Activated naive CD4-positive, alpha-beta T cell treated with anti-CD3 and anti-CD28 coated beads for 36 hours (primary cell): ENCODE measurements around the gene PPP1R1B. TPM values are rescaled to one million over a fixed set of nuclear protein-coding genes. Genes with fewer than 3 reads are reported as not detected.

ENCODE experiments used
- CTCF ChIA-PET: fragments of 350-600 bp; sonication (Branson Sonifier 250); formaldehyde crosslinking; loops from one replicate; lab custom pipeline; 2021; ENCODE audit warnings: antibody characterized with exemption; lab: Charles Lee
- DNase-seq: peaks from one replicate; pipeline ENCODE4 v3.0.0-alpha.2; 2020
- H3K27ac Mint-ChIP-seq: one replicate; pipeline ENCODE4 v1.8.0; 2021; ENCODE audit warnings: mild to moderate bottlenecking, mixed read lengths
- H3K27me3 Mint-ChIP-seq: one replicate; pipeline ENCODE4 v1.8.0; 2021; ENCODE audit warnings: low read depth, mixed read lengths
- H3K36me3 Mint-ChIP-seq: one replicate; pipeline ENCODE4 v1.8.0; 2021; ENCODE audit warnings: low read depth, mixed read lengths
- H3K4me1 Mint-ChIP-seq: one replicate; pipeline ENCODE4 v1.8.0; 2021; ENCODE audit warnings: low read depth, mixed read lengths
- H3K4me3 Mint-ChIP-seq: one replicate; pipeline ENCODE4 v1.8.0; 2021; ENCODE audit warnings: mild to moderate bottlenecking, moderate library complexity, mixed read lengths
- H3K9me3 Mint-ChIP-seq: one replicate; pipeline ENCODE4 v1.8.0; 2021; ENCODE audit warnings: mixed read lengths
- intact Hi-C: fragments of 100-400 bp; cut with micrococcal nuclease; formaldehyde crosslinking; loops from one replicate; pipeline ENCODE4 v1.15.1; 2023
- total RNA-seq, 2 experiments: library from RNA; stranded (reverse); gene quantifications; one replicate each; pipeline ENCODE4 v1.2.3, GENCODE V29; 2021

The PPP1R1B gene
- total RNA-seq, 2 experiments from 2014 or later: 0.14 TPM; not detected in 1

GRCh38 chr17:39621523-39622379 is 5.0 kb upstream of the PPP1R1B start:
- Mint-ChIP-seq H3K27me3 (peaks cover 20% of the 10 kb centered on the region), H3K4me1 (peaks cover 27% of the 10 kb centered on the region)
- DNase-seq: peak; percentile 92

GRCh38 chr17:39622380-39623006 is 4.3 kb upstream of the PPP1R1B start:
- H3K9me3 Mint-ChIP-seq: no peaks in the 10 kb centered on the region
- H3K27ac Mint-ChIP-seq: peak overlapping the region; percentile 67
- H3K4me3 Mint-ChIP-seq: peak overlapping the region; percentile 68
- H3K36me3 Mint-ChIP-seq: no peaks in the 10 kb centered on the region
- CTCF ChIA-PET: interaction anchor here (0.5 to 8.4 kb wide), 41 partner anchors 14 to 474 kb away, joined by 3 to 213 read pairs (median 5); partner anchors contain the start of genes MIEN1, PGAP3, PNMT and PSMD3
- H3K27me3 Mint-ChIP-seq: peaks cover 22% of the 10 kb centered on the region
- DNase-seq: peak; percentile 71
- intact Hi-C loops: loop anchor here (1.0 to 5.0 kb wide), 11 partner anchors 12 to 415 kb away; partner anchors contain the start of genes IKZF3, MIEN1, PNMT and PSMD3
- H3K4me1 Mint-ChIP-seq: peaks cover 28% of the 10 kb centered on the region

More at GRCh38 chr17:39621523-39622379, 5.0 kb upstream of the PPP1R1B start:
- CTCF ChIA-PET: interaction anchor here (0.5 to 8.4 kb wide), 58 partner anchors 10 to 406 kb away, joined by 3 to 213 read pairs (median 5); partner anchors contain the start of genes MIEN1, PGAP3, PNMT and PSMD3
- Mint-ChIP-seq H3K36me3 (no peaks in the 10 kb centered on the region), H3K4me3 (peak overlapping the region; percentile 68), H3K27ac (peak overlapping the region; percentile 67), H3K9me3 (no peaks in the 10 kb centered on the region)
- intact Hi-C loops: loop anchor here (1.0 to 5.0 kb wide), 9 partner anchors 13 to 414 kb away; partner anchors contain the start of genes IKZF3, PNMT and PSMD3

DNA sequence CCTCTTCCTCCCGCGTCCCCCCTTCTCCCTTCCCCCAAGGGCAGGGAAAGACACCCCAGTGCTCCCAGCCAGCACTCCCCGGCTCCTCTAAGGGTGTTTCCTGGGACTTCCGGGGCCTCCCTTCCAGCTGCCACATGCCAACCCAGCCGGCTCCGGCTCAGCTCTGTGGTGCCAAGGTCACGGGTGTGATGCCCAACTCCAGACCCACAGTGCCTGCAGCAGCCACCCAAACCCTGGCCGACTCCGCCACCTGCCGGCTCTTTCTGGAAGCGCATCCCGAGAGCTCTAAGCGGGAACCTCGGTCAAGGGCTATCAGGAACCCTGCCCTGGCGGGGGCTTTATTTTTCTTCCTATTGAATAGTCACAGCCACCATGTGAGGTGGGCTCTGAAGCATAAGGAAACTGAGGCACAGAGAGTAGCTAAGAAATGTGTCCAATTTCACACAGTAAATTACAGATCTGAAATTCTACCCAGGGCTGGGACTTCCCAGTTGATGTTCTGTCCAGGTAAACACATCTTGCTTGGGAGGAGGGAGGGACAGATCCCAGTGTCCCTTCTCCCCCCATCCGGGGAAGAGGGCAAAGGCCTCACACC is 3.3 kb upstream of the PPP1R1B start:
- DNase-seq: peak; percentile 93
- intact Hi-C loops: loop anchor here (1.0 to 5.0 kb wide), 5 partner anchors 55 to 416 kb away; partner anchors contain the start of gene MIEN1
- Mint-ChIP-seq H3K4me1 (peaks cover 28% of the 10 kb centered on the region), H3K36me3 (no peaks in the 10 kb centered on the region), H3K27ac (no peak overlapping the region), H3K4me3 (no peak overlapping the region), H3K9me3 (no peaks in the 10 kb centered on the region), H3K27me3 (peaks cover 28% of the 10 kb centered on the region)
- CTCF ChIA-PET: interaction anchor here (0.6 to 8.4 kb wide), 29 partner anchors 10 to 1142 kb away, joined by 3 to 213 read pairs (median 4); partner anchors contain the start of genes MIEN1, PGAP3, PNMT and PSMD3

GRCh38 chr17:39624313-39624712 is 2.4 kb upstream of the PPP1R1B start:
- Mint-ChIP-seq H3K9me3 (no peaks in the 10 kb centered on the region), H3K27me3 (peaks cover 28% of the 10 kb centered on the region), H3K36me3 (no peaks in the 10 kb centered on the region), H3K4me3 (no peak overlapping the region), H3K4me1 (peaks cover 28% of the 10 kb centered on the region), H3K27ac (no peak overlapping the region)
- no peak for DNase-seq
- intact Hi-C loops: loop anchor here (5.0 kb wide), 1 partner anchor 417 kb away; no protein-coding TSS in a partner anchor
- CTCF ChIA-PET: interaction anchor here (1.2 to 8.4 kb wide), 7 partner anchors 12 to 355 kb away, joined by 3 to 213 read pairs (median 44); partner anchors contain the start of genes PNMT, PSMD3, STARD3 and TCAP

GRCh38 chr17:39625198-39625785 is 1.5 kb upstream of the PPP1R1B start:
- H3K27ac Mint-ChIP-seq: no peak overlapping the region
- intact Hi-C loops: no loop called here
- no peaks in the 10 kb centered on the region for H3K9me3 Mint-ChIP-seq
- no peak overlapping the region for H3K4me3 Mint-ChIP-seq
- H3K4me1 Mint-ChIP-seq: peaks cover 28% of the 10 kb centered on the region
- H3K27me3 Mint-ChIP-seq: peaks cover 29% of the 10 kb centered on the region
- CTCF ChIA-PET: interaction anchor here (0.6 to 8.4 kb wide), 7 partner anchors 11 to 563 kb away, joined by 3 to 213 read pairs (median 4); partner anchors contain the start of gene STARD3
- no peak for DNase-seq
- H3K36me3 Mint-ChIP-seq: no peaks in the 10 kb centered on the region

- H3K4me3 Mint-ChIP-seq: peak overlapping the region; percentile 54
- no peaks in the 10 kb centered on the region for H3K36me3 Mint-ChIP-seq
- no peak overlapping the region for H3K27ac Mint-ChIP-seq
- intact Hi-C loops: no loop called here
- no peaks in the 10 kb centered on the region for H3K9me3 Mint-ChIP-seq
- CTCF ChIA-PET: no interaction called here
- DNase-seq: no peak
- peaks cover 32% of the 10 kb centered on the region for H3K4me1 Mint-ChIP-seq
- peaks cover 30% of the 10 kb centered on the region for H3K27me3 Mint-ChIP-seq
Observed at GRCh38 chr17:39627047-39627711, 427 bp downstream of the PPP1R1B start.

DNA sequence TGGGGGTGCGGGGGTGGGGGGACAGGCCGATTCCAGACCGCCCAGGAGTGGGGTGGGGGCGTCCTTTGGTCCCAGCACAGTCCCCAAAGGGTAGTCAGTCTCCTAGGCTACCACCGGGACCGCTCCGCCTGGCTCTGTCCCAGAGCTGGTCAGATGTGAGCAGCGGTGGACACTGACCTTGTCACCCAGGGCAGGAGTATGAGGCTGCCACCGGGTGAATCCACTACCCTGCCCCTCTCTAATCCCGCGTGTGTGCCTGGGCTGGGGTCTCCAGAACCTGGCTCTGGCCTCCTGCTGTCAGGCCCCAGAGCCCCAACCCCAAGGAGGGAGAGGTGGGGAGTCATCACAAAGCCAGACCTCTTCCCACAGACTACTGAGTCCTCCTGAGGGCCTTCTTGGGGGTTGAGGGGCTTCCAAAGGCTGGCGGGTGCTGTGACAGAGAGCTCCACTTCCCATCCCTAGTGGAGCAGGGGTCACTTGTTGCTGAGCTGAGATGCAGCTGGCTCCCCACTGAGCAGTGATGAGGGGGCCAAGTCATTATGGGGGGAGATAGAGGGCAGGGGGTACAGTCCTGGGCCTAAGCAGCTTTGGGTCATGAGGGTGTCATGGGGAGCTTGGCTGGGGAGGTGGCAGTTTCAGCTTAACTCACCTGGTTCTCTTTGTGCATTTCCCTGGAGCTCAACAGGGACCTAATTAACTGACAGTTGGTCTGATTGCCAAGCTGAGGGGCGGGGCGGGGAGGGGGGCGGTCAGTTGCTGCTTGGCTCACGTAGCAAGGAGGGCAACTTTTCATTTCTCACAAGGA is 1.2 kb downstream of the PPP1R1B start:
- Mint-ChIP-seq H3K9me3 (no peaks in the 10 kb centered on the region), H3K4me3 (no peak overlapping the region), H3K27me3 (peaks cover 30% of the 10 kb centered on the region), H3K4me1 (peaks cover 27% of the 10 kb centered on the region), H3K27ac (no peak overlapping the region), H3K36me3 (no peaks in the 10 kb centered on the region)
- no peak for DNase-seq
- intact Hi-C loops: no loop called here
- CTCF ChIA-PET: interaction anchor here (1.0 to 1.5 kb wide), 3 partner anchors 9 to 80 kb away, joined by 3 to 8 read pairs (median 4); partner anchors contain the start of gene STARD3

- Mint-ChIP-seq H3K4me1 (peaks cover 23% of the 10 kb centered on the region), H3K27me3 (peaks cover 30% of the 10 kb centered on the region), H3K4me3 (no peak overlapping the region), H3K9me3 (no peaks in the 10 kb centered on the region), H3K27ac (no peak overlapping the region), H3K36me3 (no peaks in the 10 kb centered on the region)
- CTCF ChIA-PET: interaction anchor here (1.0 to 1.5 kb wide), 3 partner anchors 8 to 81 kb away, joined by 3 to 8 read pairs (median 4); partner anchors contain the start of gene STARD3
- intact Hi-C loops: no loop called here
- no peak for DNase-seq
Observed at GRCh38 chr17:39628655-39629493, 2.1 kb downstream of the PPP1R1B start.

- no peak overlapping the region for H3K27ac Mint-ChIP-seq
- no peaks in the 10 kb centered on the region for H3K9me3 Mint-ChIP-seq
- H3K27me3 Mint-ChIP-seq: peaks cover 30% of the 10 kb centered on the region
- H3K4me1 Mint-ChIP-seq: peaks cover 23% of the 10 kb centered on the region
- no peak overlapping the region for H3K4me3 Mint-ChIP-seq
- intact Hi-C loops: no loop called here
- DNase-seq: no peak
- no peaks in the 10 kb centered on the region for H3K36me3 Mint-ChIP-seq
- CTCF ChIA-PET: no interaction called here
Observed at GRCh38 chr17:39629494-39629880, 2.7 kb downstream of the PPP1R1B start.

- no peak overlapping the region for H3K4me3 Mint-ChIP-seq
- no peak for DNase-seq
- no peaks in the 10 kb centered on the region for H3K36me3 Mint-ChIP-seq
- H3K27ac Mint-ChIP-seq: no peak overlapping the region
- H3K9me3 Mint-ChIP-seq: no peaks in the 10 kb centered on the region
- CTCF ChIA-PET: no interaction called here
- peaks cover 23% of the 10 kb centered on the region for H3K4me1 Mint-ChIP-seq
- intact Hi-C loops: loop anchor here (10.0 kb wide), 1 partner anchor 475 kb away; the partner anchor contains the start of gene NR1D1
- peaks cover 28% of the 10 kb centered on the region for H3K27me3 Mint-ChIP-seq
Observed at GRCh38 chr17:39629898-39630297, 3.1 kb downstream of the PPP1R1B start.
